ENCODE results near the gene RFX1. TPM values are rescaled to one million over a fixed set of nuclear protein-coding genes. Genes with fewer than 3 reads are reported as not detected.

RFX1 gene
- total and polyA plus RNA-seq, 7 donors, result 1.6 to 7.9 (median 2.1) TPM

GRCh38 chr19:13920940-13921747 is 85.0 kb downstream of the RFX1 start:
- Histone ChIP-seq H3K4me1 (no peaks in the 10 kb centered on the region), H3K27ac (no peak overlapping the region), H3K27me3 (no peaks in the 10 kb centered on the region), H3K4me3 (no peak overlapping the region), H3K9me3 (peaks cover 0 to 4% (median 1%) of the 10 kb centered on the region in 4 donors), H3K36me3 (peaks cover 17 to 94% (median 61%) of the 10 kb centered on the region in 4 donors)
- WGBS, 2 donors, result 91 to 95% methylated on average over 2 of the region's 2 CpGs
- intact Hi-C loops (cut with DNase I), result no loop called here
- no peak for DNase-seq
- TF ChIP-seq EP300 (IDR thresholded peaks at IDR 0.05), result no peak
- no peak for TF ChIP-seq POLR2AphosphoS5 (IDR thresholded peaks at IDR 0.05)
- TF ChIP-seq CTCF (IDR thresholded peaks at IDR 0.05), result no peak
- TF ChIP-seq POLR2A (IDR thresholded peaks at IDR 0.05), result no peak

- intact Hi-C loops (cut with DNase I), result no loop called here
- 98% methylated on average over 11 of the region's 11 CpGs for WGBS, 2 donors
Observed at GRCh38 chr19:13920524-13920923, 85.6 kb downstream of the RFX1 start.

GRCh38 chr19:13918726-13919411 is 87.3 kb downstream of the RFX1 start:
- WGBS, 2 donors, result 84 to 91% methylated on average over 34 of the region's 34 CpGs

More at GRCh38 chr19:13920524-13920923, 85.6 kb downstream of the RFX1 start:
- H3K27me3 ChIP-seq, result no peaks in the 10 kb centered on the region
- no peak overlapping the region for H3K4me3 ChIP-seq
- H3K4me1 ChIP-seq, result no peaks in the 10 kb centered on the region
- H3K36me3 ChIP-seq, result peaks cover 17 to 98% (median 66%) of the 10 kb centered on the region in 4 donors
- no peak for TF ChIP-seq EP300 (IDR thresholded peaks at IDR 0.05)
- no peak for TF ChIP-seq POLR2A (IDR thresholded peaks at IDR 0.05)
- no peak for TF ChIP-seq CTCF (IDR thresholded peaks at IDR 0.05)
- no peak for TF ChIP-seq POLR2AphosphoS5 (IDR thresholded peaks at IDR 0.05)
- DNase-seq, result no peak
- no peak overlapping the region for H3K27ac ChIP-seq
- H3K9me3 ChIP-seq, result peaks cover 0 to 4% (median 1%) of the 10 kb centered on the region in 4 donors

GRCh38 chr19:13917888-13918406 is 88.2 kb downstream of the RFX1 start:
- Histone ChIP-seq H3K4me1 (no peaks in the 10 kb centered on the region), H3K4me3 (no peak overlapping the region), H3K36me3 (peaks cover 17 to 99% (median 65%) of the 10 kb centered on the region in 4 donors), H3K27ac (no peak overlapping the region), H3K27me3 (no peaks in the 10 kb centered on the region), H3K9me3 (peaks cover 0 to 4% (median 1%) of the 10 kb centered on the region in 4 donors)
- DNase-seq, result no peak
- TF ChIP-seq CTCF (IDR thresholded peaks at IDR 0.05) (no peak), POLR2AphosphoS5 (IDR thresholded peaks at IDR 0.05) (no peak), EP300 (IDR thresholded peaks at IDR 0.05) (no peak), POLR2A (IDR thresholded peaks at IDR 0.05) (no peak)
- WGBS, 2 donors, result 88 to 91% methylated on average over 14 of the region's 14 CpGs
- intact Hi-C loops (cut with DNase I), result no loop called here

More at GRCh38 chr19:13918726-13919411, 87.3 kb downstream of the RFX1 start:
- Histone ChIP-seq H3K36me3 (peaks cover 17 to 99% (median 70%) of the 10 kb centered on the region in 4 donors), H3K4me3 (no peak overlapping the region), H3K4me1 (no peaks in the 10 kb centered on the region), H3K9me3 (peaks cover 0 to 4% (median 1%) of the 10 kb centered on the region in 4 donors), H3K27ac (no peak overlapping the region), H3K27me3 (no peaks in the 10 kb centered on the region)
- DNase-seq, result no peak
- intact Hi-C loops (cut with DNase I), result no loop called here
- no peak for TF ChIP-seq EP300 (IDR thresholded peaks at IDR 0.05)
- TF ChIP-seq POLR2A (IDR thresholded peaks at IDR 0.05), result no peak
- TF ChIP-seq POLR2AphosphoS5 (IDR thresholded peaks at IDR 0.05), result no peak
- TF ChIP-seq CTCF (IDR thresholded peaks at IDR 0.05), result no peak
